ENCODE results near the gene DDX39A. TPM values are rescaled to one million over a fixed set of nuclear protein-coding genes. Genes with fewer than 3 reads are reported as not detected.
"Not testable (repeated sequence)": the region's sequence is repeated elsewhere in the genome, so short reads cannot be mapped to it uniquely, and the experiment has no call there.

The DDX39A gene
- total RNA-seq, 1 experiment from 2014 or later = 117 TPM

- DNase-seq (ENCODE audit: low read depth, low spot score) (no peak), ATAC-seq (no peak)
- Histone ChIP-seq H3K9me3 (ENCODE audit: control insufficient read depth, insufficient read depth, low read depth, low read length) (no peaks in the 10 kb centered on the region), H3K4me3 (ENCODE audit: low read depth in 2 of 2, low read length in 2 of 2) (no peak overlapping the region), H3K27me3 (ENCODE audit: control insufficient read depth, insufficient read depth, low read length) (no peaks in the 10 kb centered on the region), H3K36me3 (ENCODE audit: control insufficient read depth, insufficient read depth, low read length) (no peaks in the 10 kb centered on the region; the same call in 1 of the 2 replicates), H3K27ac (ENCODE audit: low read length) (no peak overlapping the region), H3K4me1 (ENCODE audit: control insufficient read depth, insufficient read depth, low read length) (no peaks in the 10 kb centered on the region)
- TF ChIP-seq POLR2AphosphoS5 (IDR thresholded peaks at IDR 0.05; ENCODE audit: low read depth, low read length) (no peak), CTCF (IDR thresholded peaks at IDR 0.05) (no peak), TCF7L2 (IDR thresholded peaks at IDR 0.05; ENCODE audit: low read depth, low read length) (no peak), REST (IDR thresholded peaks at IDR 0.05; ENCODE audit: insufficient read depth in 1 of 2, low read depth in 2 of 2, low read length in 1 of 2) (no peak), SIN3A (IDR thresholded peaks at IDR 0.05; ENCODE audit: borderline replicate concordance, insufficient read depth, low read depth, low read length) (no peak)
- intact Hi-C loops (cut with micrococcal nuclease; ENCODE audit: unreplicated experiment) (no loop called here), in situ Hi-C loops (cut with HindIII; ENCODE audit: low pct_unique_long_range_greater_than_20kb, low sequenced_read_pairs) (no loop called here)
- POLR2A ChIA-PET = no interaction called here
- CTCF ChIA-PET = no interaction called here
- BruUV-seq (replicated peaks) = no TSS peak
Measured at GRCh38 chr19:14400951-14401431, 18.1 kb downstream of the DDX39A start.

GRCh38 chr19:14397168-14397567 lies 22.0 kb downstream of the DDX39A start:
- H3K27ac ChIP-seq (ENCODE audit: low read length); H3K36me3 ChIP-seq (ENCODE audit: control insufficient read depth, insufficient read depth, low read length); ATAC-seq; CTCF ChIA-PET; DNase-seq (ENCODE audit: low read depth, low spot score); H3K4me3 ChIP-seq (ENCODE audit: low read depth in 2 of 2, low read length in 2 of 2); H3K9me3 ChIP-seq (ENCODE audit: control insufficient read depth, insufficient read depth, low read depth, low read length); in situ Hi-C loops (cut with HindIII; ENCODE audit: low pct_unique_long_range_greater_than_20kb, low sequenced_read_pairs); POLR2A ChIA-PET; BruUV-seq (replicated peaks); H3K4me1 ChIP-seq (ENCODE audit: control insufficient read depth, insufficient read depth, low read length); intact Hi-C loops (cut with micrococcal nuclease; ENCODE audit: unreplicated experiment); H3K27me3 ChIP-seq (ENCODE audit: control insufficient read depth, insufficient read depth, low read length): not testable (repeated sequence)

DNA sequence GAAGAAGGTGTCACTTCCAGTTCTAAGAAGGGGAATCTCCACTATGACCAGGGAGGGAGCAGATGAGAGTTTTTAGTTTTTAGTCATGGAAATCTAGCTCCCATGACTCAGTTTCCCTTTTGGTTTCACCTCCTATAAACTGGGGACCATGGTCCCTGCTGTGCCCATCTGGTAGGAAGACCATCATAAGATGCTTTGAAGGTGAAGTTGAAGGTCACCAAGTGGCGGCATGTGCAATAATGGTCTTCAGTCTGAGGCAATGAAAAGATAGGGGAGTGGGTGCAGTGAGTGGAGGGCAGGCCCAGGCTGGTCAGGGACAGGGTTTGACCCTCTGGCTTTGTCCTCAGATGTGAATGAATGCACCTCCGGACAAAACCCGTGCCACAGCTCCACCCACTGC lies 22.4 kb downstream of the DDX39A start:
- CTCF ChIA-PET; H3K36me3 ChIP-seq (ENCODE audit: control insufficient read depth, insufficient read depth, low read length); H3K4me1 ChIP-seq (ENCODE audit: control insufficient read depth, insufficient read depth, low read length); BruUV-seq (replicated peaks); DNase-seq (ENCODE audit: low read depth, low spot score); H3K27ac ChIP-seq (ENCODE audit: low read length); POLR2A ChIA-PET; intact Hi-C loops (cut with micrococcal nuclease; ENCODE audit: unreplicated experiment); in situ Hi-C loops (cut with HindIII; ENCODE audit: low pct_unique_long_range_greater_than_20kb, low sequenced_read_pairs); H3K9me3 ChIP-seq (ENCODE audit: control insufficient read depth, insufficient read depth, low read depth, low read length); H3K4me3 ChIP-seq (ENCODE audit: low read depth in 2 of 2, low read length in 2 of 2); ATAC-seq; H3K27me3 ChIP-seq (ENCODE audit: control insufficient read depth, insufficient read depth, low read length): not testable (repeated sequence)

All from Panc1 (cell line).